ENCODE data around the gene SMAD6.

Gene SMAD6

DNA sequence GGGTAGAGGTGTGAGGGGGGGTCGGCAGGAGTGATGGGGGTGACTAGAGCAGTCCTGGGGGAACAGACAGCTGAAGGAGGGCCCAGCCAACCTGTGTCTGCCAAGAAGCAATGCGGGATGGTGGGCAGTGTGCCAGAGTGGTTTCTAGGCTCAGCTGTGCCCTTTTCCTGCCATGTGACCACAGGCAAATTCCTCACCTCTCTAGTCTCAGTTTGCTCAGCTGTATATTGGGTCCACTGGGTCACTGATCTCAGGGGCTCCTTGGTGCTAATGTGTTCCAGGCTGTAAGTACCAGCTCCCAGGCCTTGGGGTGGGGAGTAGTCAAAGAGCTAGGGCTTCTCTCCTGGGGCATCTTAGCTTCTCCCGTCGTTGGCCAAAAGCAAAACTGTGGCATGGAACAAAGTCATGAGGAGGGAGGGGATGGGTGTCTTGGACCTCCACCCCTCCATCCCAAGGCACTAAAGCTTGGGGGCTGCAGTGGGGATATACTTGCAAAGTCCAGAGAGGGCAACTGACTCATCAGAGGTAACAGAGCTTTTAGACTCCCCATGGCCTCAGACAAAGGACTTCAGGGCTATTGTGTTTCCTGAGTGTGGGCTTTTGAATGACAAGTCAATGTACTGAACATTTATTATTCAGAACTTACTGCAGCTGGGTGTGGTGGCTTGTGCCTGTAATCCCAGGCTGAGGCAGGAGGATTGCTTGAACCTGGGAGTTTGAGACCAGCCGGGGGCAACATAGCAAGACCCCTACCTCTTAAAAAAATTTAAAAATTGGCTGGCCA lies 20.9 kb downstream of the SMAD6 start:
- no peak for DNase-seq

DNA sequence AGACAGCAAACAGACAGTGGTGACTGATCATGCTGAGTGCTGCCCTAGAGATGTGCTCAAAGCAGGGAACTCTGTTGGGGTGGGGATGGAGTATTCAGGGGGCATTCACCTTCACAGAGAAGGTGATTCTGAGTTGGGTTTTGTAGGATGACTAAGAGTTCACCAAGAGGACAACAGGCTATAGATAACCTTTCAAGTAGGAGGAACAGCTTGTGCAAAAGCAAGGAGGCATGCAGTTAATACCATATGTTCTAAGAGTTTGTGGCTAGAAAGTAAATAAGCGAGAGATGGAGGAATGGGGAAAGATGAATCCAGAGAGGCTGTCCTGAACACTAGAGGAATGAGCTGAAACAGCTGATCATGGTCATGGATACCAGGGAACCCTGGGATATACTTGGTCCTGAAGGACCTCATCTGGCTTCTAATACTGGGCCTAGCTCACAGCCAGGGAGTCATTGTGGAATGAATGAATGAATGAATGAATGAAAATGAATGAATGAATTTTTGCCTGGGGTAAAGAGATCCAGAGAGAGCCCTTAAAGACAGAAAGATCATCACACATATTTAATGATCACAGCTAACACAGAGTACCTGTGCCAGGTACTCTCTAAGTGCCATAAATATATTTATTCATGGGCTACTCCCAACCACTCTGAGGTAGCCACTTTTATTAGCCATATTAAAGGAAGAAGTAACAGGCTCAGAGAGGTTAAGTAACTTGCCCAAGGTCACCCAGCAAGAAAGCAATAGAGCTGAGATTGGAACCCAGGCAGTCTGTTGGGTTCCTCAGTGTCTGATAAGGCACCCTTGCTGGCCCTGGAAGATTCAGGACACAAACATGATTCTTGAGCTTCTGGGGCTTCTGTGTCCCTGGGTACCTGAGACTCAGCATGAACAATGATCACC lies 22.0 kb downstream of the SMAD6 start:
- no peak for DNase-seq

DNA sequence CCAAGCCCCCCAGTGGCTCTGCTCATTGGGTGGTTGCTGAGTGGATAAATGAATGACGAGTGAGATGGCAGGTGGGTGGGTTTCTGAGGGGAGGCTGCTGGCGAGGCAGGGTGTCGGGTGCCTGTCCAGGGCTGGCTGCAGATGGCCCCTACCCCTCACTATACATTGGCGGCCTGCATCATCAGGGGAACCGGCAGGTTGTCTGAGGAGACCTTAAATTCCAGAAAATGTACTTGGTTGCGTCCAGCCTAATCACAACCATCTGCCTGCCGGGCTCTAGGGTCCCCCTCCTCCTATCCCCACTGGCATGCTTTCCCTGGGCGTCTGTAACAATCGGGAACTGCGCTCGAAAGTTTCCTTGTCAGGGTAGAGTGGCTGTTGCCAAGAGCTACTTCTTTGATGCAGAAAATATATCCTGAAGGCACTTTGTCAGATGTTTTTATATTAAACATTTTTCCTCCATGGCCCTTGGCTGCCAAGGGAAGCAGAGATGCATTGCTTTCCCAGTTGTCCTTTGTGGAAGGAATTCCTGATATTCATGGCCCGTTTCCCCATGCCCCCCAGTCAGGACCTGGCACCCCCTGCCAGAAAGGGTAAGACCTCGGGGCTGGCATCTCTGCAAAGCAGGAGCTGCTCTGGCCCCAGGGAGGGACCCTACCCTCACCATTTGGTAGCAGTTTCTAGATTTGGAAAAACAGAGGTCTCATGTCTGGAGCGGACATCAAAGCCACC lies 22.9 kb downstream of the SMAD6 start:
- no peak for DNase-seq

DNA sequence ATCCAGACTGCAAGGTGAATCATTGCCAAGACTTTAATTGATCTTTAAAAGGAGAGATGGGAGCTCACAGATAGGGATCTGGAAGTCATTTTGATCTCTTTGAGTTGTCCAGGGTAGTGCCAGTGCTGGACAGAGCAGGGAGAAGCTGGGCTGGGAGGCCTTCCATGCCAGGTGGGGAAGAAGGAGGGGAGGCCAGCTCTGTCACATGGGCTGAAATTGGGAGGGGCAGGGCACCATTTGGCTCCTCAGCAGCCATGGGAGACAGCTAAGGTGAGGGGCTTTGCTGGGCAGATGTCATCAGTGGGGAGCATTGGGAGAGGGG lies 23.4 kb downstream of the SMAD6 start:
- no peak for DNase-seq

DNA sequence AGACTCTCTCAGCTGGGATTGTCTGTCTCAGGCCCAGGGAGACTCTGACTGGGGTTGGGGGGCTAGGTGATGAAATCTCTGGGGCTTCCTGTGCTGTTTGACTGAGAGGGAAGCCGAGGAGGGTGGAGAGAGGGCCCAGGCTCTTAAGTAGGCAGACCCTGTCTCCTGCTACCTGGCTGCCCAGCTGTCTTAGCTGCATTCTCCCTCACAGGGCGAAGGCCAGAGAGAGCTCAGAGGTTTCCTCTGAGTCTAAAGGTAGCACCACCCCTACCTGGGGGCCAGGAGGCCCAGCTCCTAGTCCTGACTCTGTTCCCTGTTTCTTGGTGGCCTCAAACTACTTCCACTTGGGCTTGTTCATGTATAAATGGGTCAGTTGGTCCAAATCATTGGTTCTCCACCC lies 24.4 kb downstream of the SMAD6 start:
- DNase-seq: no peak

DNA sequence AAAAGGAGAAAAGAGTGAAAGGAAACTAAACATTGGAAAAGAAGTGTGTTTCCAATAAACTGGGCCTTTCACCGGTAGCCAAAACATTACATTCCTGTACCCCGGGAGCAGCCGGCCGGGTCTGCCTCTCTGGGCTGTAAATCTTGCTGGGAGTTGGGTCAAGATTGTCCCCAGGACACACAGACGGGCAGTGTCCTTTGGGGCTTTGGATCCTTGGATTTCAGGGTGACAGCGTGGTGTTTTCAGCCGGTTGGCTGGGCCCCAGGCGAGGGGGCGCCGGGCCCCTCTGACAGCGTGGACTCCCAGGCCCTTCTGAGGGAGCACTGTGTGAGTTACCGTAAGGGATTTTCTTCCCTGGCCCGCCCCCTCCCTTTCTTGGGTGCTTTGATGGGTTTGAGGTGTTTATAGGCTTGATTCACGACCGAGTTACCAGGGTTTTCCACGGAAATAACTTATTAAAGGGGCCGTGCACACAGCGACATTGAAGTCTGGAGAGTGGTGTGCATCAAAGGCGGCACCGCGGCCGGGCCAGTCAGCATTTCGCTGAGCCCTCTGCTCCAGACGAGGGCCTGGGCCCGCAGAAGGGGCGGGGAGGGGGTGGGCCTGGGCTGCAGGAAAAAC lies 27.4 kb downstream of the SMAD6 start:
- no peak for DNase-seq

DNA sequence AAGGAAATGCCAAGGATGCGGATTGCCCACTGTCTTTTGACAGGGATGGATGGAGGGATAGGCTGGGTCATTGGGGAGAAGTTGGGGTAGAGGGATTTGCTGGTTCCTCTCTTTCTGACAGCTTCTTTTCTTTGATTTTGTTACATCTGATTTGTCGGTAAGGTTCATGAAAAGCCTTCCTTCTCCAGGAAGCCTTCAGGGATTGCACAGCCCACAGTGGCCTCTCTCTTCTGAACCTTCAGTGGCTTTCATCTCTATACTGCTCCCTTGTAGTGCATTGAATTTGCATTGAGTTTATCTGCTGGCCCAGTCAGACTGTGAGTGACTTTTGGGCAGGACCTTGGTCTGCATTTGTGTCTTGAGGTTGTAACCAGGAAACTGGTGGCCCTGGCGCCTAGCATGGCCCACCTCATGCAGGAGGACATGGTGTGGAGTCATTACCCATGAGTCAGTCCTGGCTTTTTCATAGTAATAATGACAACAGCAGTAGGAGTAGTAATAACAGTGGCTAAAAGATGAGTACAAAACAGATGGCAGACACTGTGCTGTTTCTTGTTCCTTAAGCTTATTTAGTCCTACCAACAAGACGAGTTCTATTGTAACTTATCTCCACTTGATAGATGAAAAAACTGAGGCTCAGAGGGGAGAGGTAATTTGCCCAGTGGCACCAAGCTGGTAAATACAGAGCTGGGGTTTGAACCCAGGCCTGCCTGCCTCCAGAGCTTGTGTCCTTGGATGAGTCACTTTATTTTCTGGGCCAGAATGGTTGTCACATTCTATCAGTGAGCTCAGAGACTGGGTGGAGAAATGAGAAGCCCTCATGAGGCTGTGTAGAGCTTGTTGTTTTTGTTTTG lies 28.4 kb downstream of the SMAD6 start:
- no peak for DNase-seq

DNA sequence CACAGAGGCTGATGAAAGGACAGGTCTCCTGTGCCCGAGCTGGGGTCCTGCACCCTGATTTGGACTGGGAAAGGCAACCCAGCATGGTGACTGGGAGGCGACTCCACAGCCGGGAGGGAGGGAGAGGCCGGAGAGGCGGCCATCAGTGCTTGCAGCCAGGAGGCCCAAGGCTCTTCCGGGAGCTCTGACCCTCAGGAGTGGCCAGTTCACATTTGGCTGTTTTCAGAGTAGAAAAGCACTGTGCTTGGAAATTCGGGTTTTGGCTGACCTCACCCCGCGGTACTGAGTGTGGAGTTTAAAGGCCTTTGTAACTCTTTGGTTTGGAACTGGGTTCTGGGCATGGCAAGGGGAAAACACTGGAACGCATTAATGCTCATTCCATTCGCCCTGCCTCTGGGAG lies 31.9 kb downstream of the SMAD6 start:
- no peak for DNase-seq

DNA sequence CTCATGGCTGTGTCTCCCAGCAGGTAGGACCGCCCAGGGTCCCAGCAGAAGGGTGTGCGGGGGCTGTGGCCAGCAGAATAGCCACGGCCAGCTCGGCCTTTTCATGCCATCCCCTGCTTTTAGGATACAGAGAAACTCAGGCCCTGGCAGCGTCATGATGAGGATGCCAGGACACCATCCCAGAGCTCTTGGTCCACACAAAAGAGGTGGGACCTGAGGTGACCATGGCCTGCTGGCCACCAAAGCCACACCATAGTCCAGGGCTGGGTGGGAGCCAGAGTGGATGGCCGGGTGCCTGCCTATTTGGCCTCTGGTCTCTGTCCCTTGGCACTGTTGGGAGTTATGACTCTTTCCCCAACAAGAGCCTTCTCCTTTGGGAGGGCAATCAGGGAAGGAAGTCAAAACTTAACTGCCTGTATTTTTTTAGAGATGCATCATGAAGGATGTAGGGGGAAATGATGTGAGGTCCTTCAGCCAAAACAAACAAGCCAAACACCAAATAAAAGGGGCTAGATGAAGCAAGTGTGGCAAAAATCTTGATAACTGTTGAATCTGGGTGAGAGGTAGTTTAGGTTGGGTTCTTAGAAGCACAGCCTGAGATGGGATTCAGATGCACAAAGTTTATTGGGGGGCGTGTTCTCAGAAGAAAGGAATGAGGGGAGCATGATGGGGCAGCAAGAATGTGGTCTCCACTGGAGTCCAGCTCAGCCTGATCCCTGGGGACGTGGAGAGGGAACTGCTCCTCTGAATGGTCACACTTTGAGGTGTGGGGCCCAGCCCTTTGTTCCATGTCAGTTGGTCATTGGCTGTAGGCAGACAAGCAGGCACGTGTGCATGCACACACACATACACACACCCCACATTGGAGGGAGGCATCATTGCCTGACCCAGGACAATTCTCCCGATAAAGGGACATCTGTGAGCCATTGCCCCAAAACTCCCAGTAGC lies 33.2 kb downstream of the SMAD6 start:
- no peak for DNase-seq

DNA sequence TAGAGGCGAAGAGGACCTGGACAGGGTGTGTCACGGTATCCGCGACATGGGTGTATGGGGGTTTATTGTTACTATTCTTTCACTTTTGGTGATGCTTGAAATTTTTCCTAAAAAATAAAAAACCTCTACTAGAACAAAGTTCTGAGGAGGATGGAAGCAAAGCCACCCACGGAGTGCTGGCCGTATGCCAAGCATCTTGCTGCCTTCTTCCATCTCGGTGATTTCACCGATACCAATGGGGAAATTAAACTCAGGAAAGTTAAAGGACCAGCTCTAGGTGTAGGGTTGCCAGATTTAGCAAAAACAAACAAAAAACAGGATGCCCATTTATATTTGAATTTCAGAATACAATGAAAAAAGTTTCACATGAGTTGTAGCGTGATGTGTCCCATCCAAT lies 33.9 kb downstream of the SMAD6 start:
- no peak for DNase-seq

DNA sequence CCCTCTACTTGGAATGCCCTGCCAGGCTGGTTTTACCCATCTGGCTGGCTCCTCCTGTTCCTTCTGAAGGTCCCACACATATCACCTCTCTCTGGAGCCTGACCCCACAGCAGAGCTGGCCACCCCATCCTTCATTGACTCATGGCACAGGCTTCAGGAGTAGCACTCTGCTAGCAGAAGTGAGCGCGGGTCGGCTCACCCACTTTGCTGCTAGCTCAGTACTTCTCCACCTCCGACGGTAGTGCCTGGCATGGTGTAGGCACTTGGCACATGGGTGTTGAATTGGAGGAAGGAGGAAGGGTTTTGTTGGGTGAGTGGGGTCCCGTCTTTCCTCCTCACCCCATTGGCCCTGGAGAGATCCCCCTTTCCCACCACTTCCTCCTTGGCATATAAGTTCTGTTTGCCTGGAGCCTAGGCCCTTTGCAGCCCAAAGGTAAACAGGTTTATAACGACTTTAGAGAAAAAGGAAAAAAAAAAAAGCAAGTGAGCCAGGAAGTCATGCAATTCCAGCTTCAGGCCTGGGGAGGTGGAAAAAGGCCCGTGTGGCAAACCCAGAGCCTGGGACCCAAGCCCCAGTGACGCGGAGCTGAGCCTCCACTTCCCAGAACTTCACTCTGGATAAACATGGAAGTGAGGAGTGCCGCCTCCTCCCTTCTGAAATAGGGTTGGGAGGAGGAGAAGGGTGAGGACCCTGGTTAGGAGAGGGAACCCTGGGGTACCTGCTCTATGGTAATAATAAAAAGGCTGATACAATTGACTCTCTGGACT lies 35.4 kb downstream of the SMAD6 start:
- no peak for DNase-seq

DNA sequence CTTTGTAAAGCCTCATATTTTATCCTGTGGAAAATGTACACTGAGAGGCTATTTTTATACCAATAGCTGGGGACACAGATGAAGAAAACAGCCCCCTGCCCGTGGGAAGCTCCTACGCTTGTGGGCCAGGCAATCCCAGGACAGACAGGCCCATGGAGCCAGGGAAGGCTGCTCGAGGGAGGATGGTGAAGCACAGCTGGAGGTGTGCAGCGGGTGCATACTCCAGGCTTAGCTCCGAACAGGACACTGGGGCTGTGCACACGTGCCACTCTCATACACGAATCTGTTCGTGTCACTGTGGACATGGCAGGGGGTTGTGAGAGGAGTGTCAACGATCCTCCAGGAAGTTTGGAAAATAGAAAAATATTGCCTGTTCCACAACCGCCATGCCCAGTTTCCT lies 36.1 kb downstream of the SMAD6 start:
- no peak for DNase-seq

DNA sequence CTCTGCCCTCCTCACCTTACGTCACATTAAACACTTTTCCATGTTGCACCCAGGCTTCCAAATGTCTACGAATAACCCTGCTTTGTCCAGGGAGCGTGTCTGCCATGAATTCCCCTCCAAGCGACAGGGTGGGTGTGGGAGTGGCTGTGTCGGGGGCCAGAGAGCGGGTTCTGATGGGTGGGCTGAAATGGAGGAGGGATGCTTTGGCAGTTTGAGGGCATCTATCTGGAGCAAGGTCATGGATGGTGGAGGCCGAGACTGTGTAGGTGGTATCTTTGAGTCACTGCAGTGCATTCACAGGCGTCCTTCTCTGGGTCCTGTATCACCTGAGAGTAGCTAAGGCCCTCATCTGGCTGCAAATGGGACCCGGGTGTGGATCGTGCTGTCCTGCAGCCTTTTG lies 36.6 kb downstream of the SMAD6 start:
- no peak for DNase-seq

DNA sequence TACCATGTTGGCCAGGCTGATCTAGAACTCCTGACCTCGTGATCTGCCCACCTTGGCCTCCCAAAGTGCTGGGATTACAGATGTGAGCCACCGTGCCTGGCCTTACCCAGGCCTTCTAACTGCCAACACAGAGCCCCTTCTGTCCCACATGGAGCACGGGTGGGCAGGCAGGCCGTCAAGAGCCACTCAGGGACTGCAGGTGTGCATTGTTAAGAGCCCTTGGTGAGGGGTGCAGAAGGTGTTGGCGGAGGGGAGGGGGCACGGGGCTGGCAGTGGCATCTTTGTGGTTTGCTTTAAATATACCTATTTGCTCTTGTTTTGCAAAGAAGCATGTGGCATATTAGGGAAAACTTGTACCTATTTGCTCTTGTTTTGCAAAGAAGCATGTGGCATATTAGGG lies 37.3 kb downstream of the SMAD6 start:
- no peak for DNase-seq

DNA sequence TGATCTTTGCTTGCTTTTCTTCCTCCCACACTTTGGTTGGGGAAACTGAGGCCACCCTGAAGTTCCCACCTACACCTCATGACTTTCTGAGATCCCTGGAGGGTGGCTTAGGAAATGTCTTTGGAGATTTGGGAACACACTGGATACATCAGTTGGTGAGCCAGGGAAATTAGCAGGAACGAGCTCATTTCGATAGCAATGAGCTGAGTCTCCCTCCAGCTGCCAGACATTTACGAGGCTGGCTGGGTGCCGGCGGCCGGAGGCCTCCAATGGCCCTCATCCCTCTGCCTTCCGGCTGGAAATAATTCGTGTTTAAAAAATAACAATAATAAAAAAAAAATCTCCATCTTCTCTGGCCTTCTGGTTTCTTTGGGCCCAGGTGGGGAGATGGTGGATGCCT lies 38.8 kb downstream of the SMAD6 start:
- no peak for DNase-seq

DNA sequence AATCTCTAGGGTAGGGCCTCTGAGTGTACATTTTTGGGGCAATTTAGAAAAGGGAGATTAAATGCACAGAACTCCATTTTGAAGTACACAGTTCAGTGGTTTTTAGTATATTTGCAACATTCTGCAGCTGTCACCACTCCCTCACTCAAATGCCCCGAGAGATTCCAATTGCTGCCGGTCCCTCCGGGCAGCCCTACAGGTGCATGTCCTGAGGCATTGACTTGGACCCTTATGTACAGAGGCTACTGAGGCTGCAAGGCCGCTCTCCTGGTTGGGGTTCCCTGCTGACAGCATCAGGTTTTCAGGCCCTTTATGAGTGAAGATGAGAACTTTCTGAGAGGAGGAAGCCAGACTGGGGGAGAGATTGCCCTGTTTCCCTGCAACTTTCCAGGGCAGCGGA lies 39.6 kb downstream of the SMAD6 start:
- no peak for DNase-seq

DNA sequence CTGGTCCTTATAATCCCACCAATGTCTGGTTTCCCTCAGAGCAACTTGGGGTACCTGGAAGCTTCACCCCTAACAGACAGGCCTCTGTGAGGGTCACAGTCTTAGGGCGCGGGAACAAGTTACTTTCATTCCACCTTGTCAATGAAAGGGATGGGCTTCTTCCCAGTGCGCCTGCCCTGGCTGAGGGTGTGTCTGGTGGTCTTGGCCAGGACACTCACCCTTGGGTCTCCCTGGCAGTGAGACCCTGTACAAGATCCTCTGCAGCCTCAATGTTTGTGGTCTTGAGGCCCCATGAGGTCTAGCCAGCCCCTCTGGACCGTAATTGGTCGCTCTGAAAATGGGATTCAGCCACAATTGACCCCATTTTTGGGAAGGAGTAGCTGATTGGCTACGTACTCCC lies 40.2 kb downstream of the SMAD6 start:
- DNase-seq: no peak

DNA sequence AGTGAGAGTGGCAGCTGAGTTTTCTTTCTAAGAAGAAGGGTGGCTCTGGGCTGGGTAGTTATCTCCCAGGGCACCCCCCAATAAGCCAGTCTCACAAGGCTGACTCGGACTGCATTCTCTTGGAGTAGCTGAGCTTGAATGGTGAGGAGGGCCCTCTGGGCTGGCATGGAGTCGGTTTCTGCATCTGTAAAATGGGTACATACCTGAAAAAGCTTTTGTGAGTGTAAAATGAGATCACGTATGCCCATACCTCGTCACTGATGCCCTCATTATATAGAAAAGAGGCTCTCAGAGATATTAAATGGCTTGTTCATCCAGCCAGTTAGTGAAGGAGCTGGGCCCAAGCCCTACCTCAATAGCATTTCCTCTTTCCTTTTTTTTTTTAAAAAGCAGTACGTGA lies 41.2 kb downstream of the SMAD6 start:
- no peak for DNase-seq

DNA sequence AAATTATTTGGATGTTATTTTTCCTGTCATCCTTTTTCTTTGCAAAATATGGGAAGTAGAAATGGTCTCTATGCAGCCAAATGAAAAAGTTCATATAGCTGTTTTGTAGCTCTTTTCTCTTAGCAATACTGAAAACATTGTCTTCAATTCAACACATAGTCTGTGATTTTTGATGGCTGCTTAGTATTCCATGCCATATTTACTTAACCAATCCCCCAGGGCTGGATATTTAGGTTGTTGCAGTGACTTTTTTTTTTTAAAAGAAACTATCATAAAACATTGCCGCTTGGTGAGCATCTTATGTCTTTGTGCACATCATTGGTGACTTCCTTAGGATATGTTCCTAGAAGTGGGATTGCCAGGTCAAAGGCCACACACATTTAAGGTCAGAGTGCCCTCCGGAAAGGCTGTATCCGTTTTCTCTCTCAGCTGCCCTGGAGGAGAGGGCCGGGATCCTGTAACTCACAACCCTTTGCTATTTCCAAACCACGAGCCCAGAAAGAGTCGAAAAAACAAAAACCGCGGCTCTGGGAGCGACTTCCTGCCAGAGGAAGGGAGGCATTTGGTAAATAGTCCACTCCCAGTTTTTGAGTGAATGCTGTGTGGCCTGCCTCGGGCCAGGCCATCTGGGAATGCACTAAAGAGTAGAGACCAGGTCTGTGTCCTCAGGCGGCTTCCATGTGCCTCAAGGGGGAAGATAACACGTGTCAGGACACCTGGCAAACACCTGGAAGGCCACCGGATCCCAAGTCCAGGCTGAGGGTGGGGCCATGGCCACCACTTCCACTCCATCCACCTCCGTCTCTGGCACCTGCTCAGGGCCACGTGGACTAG lies 41.9 kb downstream of the SMAD6 start:
- DNase-seq: no peak
